Kidney (tissue), 14 donors: ENCODE measurements around the gene CAMK4. TPM values are rescaled to one million over a fixed set of nuclear protein-coding genes. Genes with fewer than 3 reads are reported as not detected.

Experiments
- DNase-seq, 5 donors: peaks; one replicate each; pipeline ENCODE4 v3.0.0-alpha.2; 2013 to 2020
- FAIRE-seq: peaks from 2 replicates; lab custom pipeline; 2012; peaks lifted over from hg19 to GRCh38; lab: Jason Lieb, UNC
- H3K27ac ChIP-seq, 2 donors: one replicate each; pipeline ENCODE4 v1.7.0; 2013; ENCODE audit warnings: low read depth in 2 of 2, low read length in 2 of 2, inconsistent platforms in 1 of 2
- H3K27me3 ChIP-seq: one replicate; pipeline ENCODE4 v1.7.1; 2013; ENCODE audit warnings: low read length, inconsistent platforms; ENCODE audit not compliant: control insufficient read depth, insufficient read depth
- H3K36me3 ChIP-seq, 3 donors: one replicate each; pipeline versions ENCODE4 v1.7.0 to v1.7.1; 2013; ENCODE audit warnings: low read length in 3 of 3, control low read depth in 1 of 3, inconsistent platforms in 1 of 3; ENCODE audit not compliant: insufficient read depth in 3 of 3, control insufficient read depth in 2 of 3
- H3K4me1 ChIP-seq, 3 donors: one replicate each; pipeline versions ENCODE4 v1.7.0 to v1.7.1; 2013; ENCODE audit warnings: low read length in 3 of 3, inconsistent platforms in 1 of 3, low read depth in 1 of 3; ENCODE audit not compliant: control insufficient read depth in 2 of 3, insufficient read depth in 2 of 3
- H3K4me3 ChIP-seq, 3 donors: one replicate each; pipeline versions ENCODE4 v1.7.0 to v1.8.1; 2013; ENCODE audit warnings: low read length in 3 of 3, control low read depth in 1 of 3, inconsistent platforms in 1 of 3
- H3K9ac ChIP-seq, 3 donors: one replicate each; pipeline versions ENCODE4 v1.7.0 to v1.7.1; 2013; ENCODE audit warnings: low read length in 3 of 3, control low read depth in 1 of 3, inconsistent platforms in 1 of 3
- H3K9me3 ChIP-seq, 3 donors: one replicate each; pipeline versions ENCODE4 v1.7.0 to v1.7.1; 2013; ENCODE audit warnings: low read length in 3 of 3, control low read depth in 1 of 3, inconsistent platforms in 1 of 3; ENCODE audit not compliant: control insufficient read depth in 2 of 3, insufficient read depth in 1 of 3
- CTCF ChIP-seq: IDR thresholded peaks from 3 replicates; pipeline ENCODE4 v1.5.1; 2012; ENCODE audit warnings: mild to moderate bottlenecking, moderate library complexity, borderline replicate concordance; ENCODE audit not compliant: insufficient read depth; ENCODE audit errors: extremely low read depth
- intact Hi-C: fragments of 100-400 bp; cut with DNase I; formaldehyde crosslinking; loops from one replicate; pipeline ENCODE4 v1.11.1; 2022
- polyA plus RNA-seq: library from polyadenylated mRNA; stranded (reverse); fragments of 350-450 nt; fragmentation: Illumina TruSeq; extraction: RNeasy Lipid Tissue Mini Kit (QIAGEN cat#74804); gene quantifications from one replicate; pipeline ENCODE4 v1.2.3, GENCODE V29; 2014; ENCODE audit warnings: low read depth, low replicate concordance; ENCODE audit not compliant: insufficient read depth
- total RNA-seq: library from RNA; stranded (reverse); fragmentation: NEBNext Ultra II Directional; extraction: Animal tissue kit (Norgen Biotek cat#: 25700); gene quantifications from one replicate; pipeline ENCODE4 v1.2.1, GENCODE V29; 2021
- donor health status: control.
- donor health status: control.
- donor health status: control.
- donor health status: control.
- donor health status: control.
- donor health status: DM: yes; HTN: yes; CAD: no.
- donor health status: Normal renal cell carcinoma (clear cell type).

Gene CAMK4
- total and polyA plus RNA-seq, 2 donors from 2014 or later = 0.37 to 4.7 TPM

GRCh38 chr5:111221139-111221538 lies 3.0 kb upstream of the CAMK4 start:
- no peaks in the 10 kb centered on the region for H3K27me3 ChIP-seq
- DNase-seq = no peak
- TF ChIP-seq CTCF = no peak
- no peaks in the 10 kb centered on the region for H3K36me3 ChIP-seq
- no peak overlapping the region for H3K4me3 ChIP-seq
- H3K4me1 ChIP-seq = peaks cover 0 to 7% (median 0%) of the 10 kb centered on the region in 3 donors
- intact Hi-C loops = no loop called here
- no peak overlapping the region for H3K27ac ChIP-seq
- no peak for FAIRE-seq
- no peak overlapping the region for H3K9ac ChIP-seq
- H3K9me3 ChIP-seq = no peaks in the 10 kb centered on the region

GRCh38 chr5:111223101-111223786 lies 940 bp upstream of the CAMK4 start:
- FAIRE-seq (no peak), DNase-seq (no peak)
- Histone ChIP-seq H3K9me3 (no peaks in the 10 kb centered on the region), H3K27ac (no peak overlapping the region), H3K4me3 (peak overlapping the region in 2 of 3 donors; percentile 37 to 55), H3K27me3 (no peaks in the 10 kb centered on the region), H3K4me1 (peaks cover 0 to 7% (median 0%) of the 10 kb centered on the region in 3 donors), H3K9ac (no peak overlapping the region), H3K36me3 (no peaks in the 10 kb centered on the region)
- TF ChIP-seq CTCF = no peak
- intact Hi-C loops = no loop called here

GRCh38 chr5:111224561-111225345 lies 569 bp downstream of the CAMK4 start:
- FAIRE-seq (no peak), DNase-seq (peak in 3 of 5 donors; percentile 5 to 56 (median 11))
- Histone ChIP-seq H3K36me3 (no peaks in the 10 kb centered on the region), H3K9me3 (no peaks in the 10 kb centered on the region), H3K27me3 (no peaks in the 10 kb centered on the region), H3K4me3 (peak overlapping the region; percentile 44 to 67 (median 55)), H3K9ac (peak overlapping the region in 1 of 3 donors; percentile 30), H3K27ac (no peak overlapping the region), H3K4me1 (peaks cover 0 to 7% (median 0%) of the 10 kb centered on the region in 3 donors)
- no peak for TF ChIP-seq CTCF
- intact Hi-C loops = no loop called here
